Measurements from ENCODE around the gene SKI.

Gene SKI

GRCh38 chr1:2269193-2269921 lies 41.2 kb downstream of the SKI start:
- no peak overlapping the region for H3K4me3 ChIP-seq (ENCODE audit: low read depth, low read length)
- no peak for TF ChIP-seq CTCF (IDR thresholded peaks at IDR 0.05; ENCODE audit: borderline replicate concordance, insufficient read depth, low read depth, low read length)

GRCh38 chr1:2269922-2270259 lies 41.8 kb downstream of the SKI start:
- no peak overlapping the region for H3K4me3 ChIP-seq (ENCODE audit: low read depth, low read length)
- no peak for TF ChIP-seq CTCF (IDR thresholded peaks at IDR 0.05; ENCODE audit: borderline replicate concordance, insufficient read depth, low read depth, low read length)

- no peak for TF ChIP-seq CTCF (IDR thresholded peaks at IDR 0.05; ENCODE audit: borderline replicate concordance, insufficient read depth, low read depth, low read length)
- no peak overlapping the region for H3K4me3 ChIP-seq (ENCODE audit: low read depth, low read length)
Observed at GRCh38 chr1:2270260-2271100, 42.4 kb downstream of the SKI start.

GRCh38 chr1:2271211-2271721 lies 43.1 kb downstream of the SKI start:
- TF ChIP-seq CTCF (IDR thresholded peaks at IDR 0.05; ENCODE audit: borderline replicate concordance, insufficient read depth, low read depth, low read length): no peak
- no peak overlapping the region for H3K4me3 ChIP-seq (ENCODE audit: low read depth, low read length)

GRCh38 chr1:2271841-2272655 lies 43.9 kb downstream of the SKI start:
- TF ChIP-seq CTCF (IDR thresholded peaks at IDR 0.05; ENCODE audit: borderline replicate concordance, insufficient read depth, low read depth, low read length): no peak
- no peak overlapping the region for H3K4me3 ChIP-seq (ENCODE audit: low read depth, low read length)

- TF ChIP-seq CTCF (IDR thresholded peaks at IDR 0.05; ENCODE audit: borderline replicate concordance, insufficient read depth, low read depth, low read length): no peak
Observed at GRCh38 chr1:2272686-2273400, 44.7 kb downstream of the SKI start.

More at GRCh38 chr1:2272686-2273400, 44.7 kb downstream of the SKI start:
- no peak overlapping the region for H3K4me3 ChIP-seq (ENCODE audit: low read depth, low read length)

Data from GM12875 (cell line).